K562 (cell line): Measurements from ENCODE around the gene MN1. TPM values are rescaled to one million over a fixed set of nuclear protein-coding genes. Genes with fewer than 3 reads are reported as not detected.

Source experiments
- ATAC-seq: fragments of 200-7000 bp; cut with Tn5 transposase; 3 replicates; pipeline ENCODE4 v1.9.1; 2020; ENCODE audit warnings: moderate library complexity
- BruUV-seq: library from RNA; stranded (reverse); fragments of 400-500 nt; replicated peaks from 2 replicates; lab custom pipeline; 2021; lab: Mats Ljungman, UMichigan
- CTCF ChIA-PET: fragments of 300-600 bp; formaldehyde crosslinking; extraction: SDS; loops from one replicate; lab custom pipeline; 2021; ENCODE audit warnings: low intra/inter-chr PET ratio; lab: Yijun Ruan, JAX
- POLR2A ChIA-PET: fragments of 300-600, 350-650 bp; sonication (Branson Sonifier 250); formaldehyde crosslinking; extraction: SDS; loops from one replicate; lab custom pipeline; 2021; ENCODE audit warnings: antibody characterized with exemption, inconsistent platforms; lab: Yijun Ruan, JAX
- DNase-seq, 4 experiments: peaks; one replicate each; pipeline versions ENCODE4 v3.0.0 to v3.0.0-alpha.2; 2011 to 2018; ENCODE audit warnings: low spot score in 3 of 4, mixed read lengths in 3 of 4; ENCODE audit errors: extremely low read depth in 1 of 4
- FAIRE-seq: peaks from 2 replicates; lab custom pipeline; 2011; peaks lifted over from hg19 to GRCh38; lab: Jason Lieb, UNC
- H2AFZ ChIP-seq: 2 replicates; pipeline ENCODE4 v1.6.0; 2011; ENCODE audit warnings: low read depth, low read length, control low read depth, inconsistent platforms
- H3K27ac ChIP-seq: fragments of 200-600 bp; 3 replicates; pipeline ENCODE4 v1.8.0; 2011; ENCODE audit warnings: low read depth, mild to moderate bottlenecking, control low read depth, inconsistent platforms, low read length, moderate library complexity, mixed read lengths; ENCODE audit errors: extremely low read depth
- H3K27me3 ChIP-seq, 2 experiments: fragments of 300-600 bp in 1 of 2; 2 replicates in 1 of 2; 3 replicates in 1 of 2; pipeline versions ENCODE4 v1.6.0 to v1.8.0; 2011; ENCODE audit warnings: inconsistent platforms in 2 of 2, low read length in 2 of 2, mild to moderate bottlenecking in 1 of 2, mixed read lengths in 1 of 2, moderate library complexity in 1 of 2; ENCODE audit not compliant: control insufficient read depth in 2 of 2, insufficient read depth in 2 of 2
- H3K36me3 ChIP-seq: fragments of 300-600 bp; 3 replicates; pipeline ENCODE4 v1.8.0; 2011; ENCODE audit warnings: mild to moderate bottlenecking, low read length, inconsistent platforms; ENCODE audit not compliant: control insufficient read depth, insufficient read depth
- H3K4me1 ChIP-seq, 2 experiments: fragments of 200-600 bp in 1 of 2; replicated peaks in 1 of 2; 2 replicates in 1 of 2; 3 replicates in 1 of 2; pipeline versions ENCODE4 v1.5.1 to v1.8.0; 2011; ENCODE audit warnings: inconsistent platforms in 2 of 2, low read length in 2 of 2, mild to moderate bottlenecking in 1 of 2, mixed read lengths in 1 of 2, moderate library complexity in 1 of 2; ENCODE audit not compliant: control insufficient read depth in 2 of 2, insufficient read depth in 2 of 2
- H3K4me2 ChIP-seq: 2 replicates; pipeline ENCODE4 v1.6.1; 2011; ENCODE audit warnings: low read length, control low read depth, inconsistent platforms, mixed read lengths; ENCODE audit not compliant: insufficient read depth
- H3K4me3 ChIP-seq: fragments of 200-600 bp; sonication (generic), shearing (Covaris generic); 2 replicates; pipeline ENCODE4 v1.5.1; 2016; ENCODE audit warnings: control low read depth, inconsistent platforms
- H3K79me2 ChIP-seq: fragments of 200-600 bp; 3 replicates; pipeline ENCODE4 v1.8.0; 2011; ENCODE audit warnings: low read length, inconsistent platforms; ENCODE audit not compliant: control insufficient read depth, insufficient read depth
- H3K9ac ChIP-seq, 2 experiments: 2 replicates each; pipeline versions ENCODE4 v1.6.0 to v1.6.1; 2011; ENCODE audit warnings: low read depth in 2 of 2, low read length in 2 of 2, control low read depth in 1 of 2, inconsistent platforms in 1 of 2, mild to moderate bottlenecking in 1 of 2, mixed read lengths in 1 of 2; ENCODE audit not compliant: insufficient read depth in 1 of 2
- H3K9me1 ChIP-seq: one replicate; pipeline ENCODE4 v1.6.0; 2011; ENCODE audit warnings: inconsistent platforms, mild to moderate bottlenecking, low read length, moderate library complexity; ENCODE audit not compliant: control insufficient read depth, insufficient read depth
- H3K9me3 ChIP-seq: replicated peaks from 2 replicates; pipeline ENCODE4 v1.5.1; 2011; ENCODE audit warnings: low read depth, low read length, inconsistent platforms; ENCODE audit not compliant: control insufficient read depth, insufficient read depth
- H4K20me1 ChIP-seq: replicated peaks from 2 replicates; pipeline ENCODE4 v1.6.1; 2011; ENCODE audit warnings: low read length, inconsistent platforms, mixed read lengths; ENCODE audit not compliant: control insufficient read depth, insufficient read depth
- BHLHE40 ChIP-seq: IDR thresholded peaks from 2 replicates; pipeline ENCODE4 v1.6.1; 2011; ENCODE audit warnings: low read length, improper control_type of control experiment
- ETS2 ChIP-seq: IDR thresholded peaks from 2 replicates; pipeline ENCODE4 v1.6.1; 2016; ENCODE audit warnings: borderline replicate concordance, missing genetic modification characterization, mild to moderate bottlenecking, moderate library complexity, missing compliant biosample characterization; ENCODE audit not compliant: poor library complexity, severe bottlenecking
- ETV6 ChIP-seq, 3 experiments: fragments of 150-350 bp in 1 of 3; sonication (generic) in 1 of 3; formaldehyde crosslinking in 1 of 3; IDR thresholded peaks; 2 replicates each; pipeline versions ENCODE4 v1.6.1 to v1.8.0; 2014 to 2022; ENCODE audit warnings: borderline replicate concordance in 2 of 3, low read depth in 2 of 3, antibody characterized with exemption in 1 of 3, low read length in 1 of 3, mild to moderate bottlenecking in 1 of 3, missing genetic modification reagents in 1 of 3
- FOXK2 ChIP-seq, 2 experiments: fragments of 450-650 bp; IDR thresholded peaks in 1 of 2; conservative IDR thresholded peaks in 1 of 2; 2 replicates each; pipeline ENCODE4 v1.6.1; 2016; ENCODE audit warnings: low read depth in 2 of 2, mild to moderate bottlenecking in 1 of 2
- GATA2 ChIP-seq: sonication (generic); formaldehyde crosslinking; IDR thresholded peaks from 2 replicates; pipeline ENCODE4 v1.4.0; 2020; ENCODE audit warnings: mild to moderate bottlenecking, missing genetic modification reagents
- ZNF695 ChIP-seq: fragments of 450-650 bp; formaldehyde crosslinking; IDR thresholded peaks from 2 replicates; pipeline ENCODE4 v1.4.0; 2020; ENCODE audit warnings: mild to moderate bottlenecking, moderate library complexity
- WGBS: fragments of 100-300 bp; shearing (Covaris generic); methylation state at CpG from one replicate; pipeline ENCODE4 v1.1.6; 2016; ENCODE audit warnings: low coverage, mixed read lengths; ENCODE audit not compliant: insufficient coverage; ENCODE audit errors: missing lambda C conversion rate; 5-methylcytosine and 5-hydroxymethylcytosine counted together
- in situ Hi-C: fragments of 300-500 bp; cut with MboI; formaldehyde crosslinking; loops from 4 replicates; pipeline ENCODE4 v1.15.0; 2018; ENCODE audit warnings: inconsistent platforms, mixed read lengths
- intact Hi-C: fragments of 100-400 bp; cut with micrococcal nuclease; formaldehyde crosslinking; loops from 2 replicates; pipeline ENCODE4 v1.14.2; 2022
- polyA plus RNA-seq, 8 experiments: library from polyadenylated mRNA; depleted of rRNA in 4 of 8; stranded (reverse) in 5 of 8; unstranded in 3 of 8; fragments of >200 nt; fragmentation: Nextera tagmentation in 2 of 8; fragmentation: Illumina TruSeq in 1 of 8; extraction: Ambion mirVana in 2 of 8; extraction: Trizol in 1 of 8; gene quantifications; 2 replicates each; pipeline versions ENCODE4 v1.2.1 to v1.2.3, GENCODE V29; 2011 to 2014; ENCODE audit warnings: inconsistent platforms in 1 of 8, missing spikeins in 1 of 8
- total RNA-seq, 7 experiments: library from RNA; depleted of rRNA in 6 of 7; stranded (reverse); fragments of >200 nt in 6 of 7; fragmentation: Illumina TruSeq in 2 of 7; extraction: Trizol in 2 of 7; gene quantifications; 2 replicates each; pipeline versions ENCODE4 v1.2.1 to v1.2.3, GENCODE V29; 2011 to 2021; ENCODE audit warnings: low replicate concordance in 1 of 7
- TF ChIP-seq, protein P1 (sequence below): sonication (generic); formaldehyde crosslinking; IDR thresholded peaks from 2 replicates; pipeline ENCODE4 v1.8.0; 2022; ENCODE audit warnings: mild to moderate bottlenecking, missing genetic modification reagents

The MN1 gene
- total and polyA plus RNA-seq, 9 of the 15 experiments (the other 6 are each of a cell fraction or from before 2014, with no cell fraction given) = under 0.01 to 0.05 (median 0.03) TPM; not detected in 5

DNA sequence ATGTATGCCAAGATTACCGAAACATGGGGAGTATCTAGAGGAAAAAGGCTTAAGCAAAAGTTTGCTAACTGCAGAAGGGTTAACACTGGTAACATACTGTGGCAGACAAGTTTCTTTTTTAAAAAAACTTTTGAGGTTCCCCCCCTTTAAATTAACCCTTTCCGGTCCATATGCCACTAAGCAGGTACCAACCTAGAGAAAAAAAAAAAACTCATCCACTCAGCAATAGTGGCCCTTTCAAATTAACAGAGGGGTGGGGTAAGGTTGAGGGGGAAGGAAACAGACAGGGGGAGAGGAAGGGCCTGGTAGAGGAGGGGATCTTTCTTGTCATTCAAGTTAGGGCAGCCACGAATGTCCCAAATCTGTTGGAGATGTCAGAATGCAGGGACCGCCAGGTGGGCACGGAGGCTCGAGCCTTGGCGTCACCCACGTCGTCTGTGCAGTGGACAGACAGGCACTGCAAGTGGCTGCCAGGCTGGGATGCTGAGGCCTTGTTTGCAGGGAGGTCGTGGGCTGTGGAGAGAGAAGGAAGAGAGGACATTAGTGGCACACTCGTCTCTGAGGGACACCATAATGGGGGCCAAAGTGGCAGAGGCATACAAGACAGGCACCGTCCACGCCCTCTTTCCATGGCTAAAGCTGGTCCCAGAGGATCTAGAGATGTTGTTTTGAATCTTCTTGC is 50.8 kb downstream of the MN1 start:
- Histone ChIP-seq H2AFZ (no peak overlapping the region), H3K79me2 (no peaks in the 10 kb centered on the region), H3K9me1 (no peaks in the 10 kb centered on the region), H3K36me3 (no peaks in the 10 kb centered on the region), H3K9me3 (no peaks in the 10 kb centered on the region), H4K20me1 (0 out of 2 replicates have a peak, but pooled peaks cover 2% of the 10 kb centered on the region), H3K9ac (no peak overlapping the region), H3K4me3 (no peak overlapping the region), H3K27ac (no peak overlapping the region), H3K4me2 (no peak overlapping the region), H3K4me1 (peaks cover 0 to 3% of the 10 kb centered on the region in 2 experiments; a peak in 2 of 5 replicates), H3K27me3 (peaks cover 7 to 55% of the 10 kb centered on the region in 2 experiments; a peak in 4 of 5 replicates)
- in situ Hi-C loops (no loop called here), intact Hi-C loops (no loop called here)
- ATAC-seq (no peak), FAIRE-seq (no peak), DNase-seq (no peak)
- ChIA-PET POLR2A (interaction anchor here (0.6 to 1.0 kb wide), 2 partner anchors 18 to 679 kb away, joined by 3 to 5 read pairs; no protein-coding TSS in a partner anchor), CTCF (no interaction called here)
- BruUV-seq = no TSS peak
- 13% methylated on average over 12 of the region's 13 CpGs for WGBS
- TF ChIP-seq BHLHE40 (no peak), GATA2 (no peak), ETV6 (IDR thresholded peaks at IDR 0.05; ENCODE audit: borderline replicate concordance in 1 of 2, low read depth in 2 of 2, low read length in 1 of 2) (no peak), ETV6 (CRISPR knock-in tag; IDR thresholded peaks at IDR 0.05; ENCODE audit: borderline replicate concordance) (no peak), FOXK2 (conservative IDR thresholded peaks at IDR 0.05 in 1 of 2, IDR thresholded peaks at IDR 0.05 in 1 of 2; ENCODE audit: low read depth in 2 of 2) (no peak), ZNF695 (CRISPR knock-in tag) (no peak), ETS2 (no peak)
- TF ChIP-seq, protein P1, sequence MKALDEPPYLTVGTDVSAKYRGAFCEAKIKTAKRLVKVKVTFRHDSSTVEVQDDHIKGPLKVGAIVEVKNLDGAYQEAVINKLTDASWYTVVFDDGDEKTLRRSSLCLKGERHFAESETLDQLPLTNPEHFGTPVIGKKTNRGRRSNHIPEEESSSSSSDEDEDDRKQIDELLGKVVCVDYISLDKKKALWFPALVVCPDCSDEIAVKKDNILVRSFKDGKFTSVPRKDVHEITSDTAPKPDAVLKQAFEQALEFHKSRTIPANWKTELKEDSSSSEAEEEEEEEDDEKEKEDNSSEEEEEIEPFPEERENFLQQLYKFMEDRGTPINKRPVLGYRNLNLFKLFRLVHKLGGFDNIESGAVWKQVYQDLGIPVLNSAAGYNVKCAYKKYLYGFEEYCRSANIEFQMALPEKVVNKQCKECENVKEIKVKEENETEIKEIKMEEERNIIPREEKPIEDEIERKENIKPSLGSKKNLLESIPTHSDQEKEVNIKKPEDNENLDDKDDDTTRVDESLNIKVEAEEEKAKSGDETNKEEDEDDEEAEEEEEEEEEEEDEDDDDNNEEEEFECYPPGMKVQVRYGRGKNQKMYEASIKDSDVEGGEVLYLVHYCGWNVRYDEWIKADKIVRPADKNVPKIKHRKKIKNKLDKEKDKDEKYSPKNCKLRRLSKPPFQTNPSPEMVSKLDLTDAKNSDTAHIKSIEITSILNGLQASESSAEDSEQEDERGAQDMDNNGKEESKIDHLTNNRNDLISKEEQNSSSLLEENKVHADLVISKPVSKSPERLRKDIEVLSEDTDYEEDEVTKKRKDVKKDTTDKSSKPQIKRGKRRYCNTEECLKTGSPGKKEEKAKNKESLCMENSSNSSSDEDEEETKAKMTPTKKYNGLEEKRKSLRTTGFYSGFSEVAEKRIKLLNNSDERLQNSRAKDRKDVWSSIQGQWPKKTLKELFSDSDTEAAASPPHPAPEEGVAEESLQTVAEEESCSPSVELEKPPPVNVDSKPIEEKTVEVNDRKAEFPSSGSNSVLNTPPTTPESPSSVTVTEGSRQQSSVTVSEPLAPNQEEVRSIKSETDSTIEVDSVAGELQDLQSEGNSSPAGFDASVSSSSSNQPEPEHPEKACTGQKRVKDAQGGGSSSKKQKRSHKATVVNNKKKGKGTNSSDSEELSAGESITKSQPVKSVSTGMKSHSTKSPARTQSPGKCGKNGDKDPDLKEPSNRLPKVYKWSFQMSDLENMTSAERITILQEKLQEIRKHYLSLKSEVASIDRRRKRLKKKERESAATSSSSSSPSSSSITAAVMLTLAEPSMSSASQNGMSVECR = no peak
